ENCODE data around the gene D2HGDH. TPM values are rescaled to one million over a fixed set of nuclear protein-coding genes. Genes with fewer than 3 reads are reported as not detected.

The D2HGDH gene
- total and polyA plus RNA-seq, 2 experiments from 2014 or later, result 3.7 to 17.3 TPM

- no peak for ATAC-seq
- Histone ChIP-seq H3K4me2 (no peak overlapping the region), H4K20me1 (replicated peaks; ENCODE audit: insufficient read depth) (no peaks in the 10 kb centered on the region), H2AFZ (no peak overlapping the region), H3K27ac (ENCODE audit: low read depth) (no peak overlapping the region), H3K9me2 (ENCODE audit: insufficient read depth) (no peaks in the 10 kb centered on the region), H3K79me2 (replicated peaks; ENCODE audit: insufficient read depth) (no peaks in the 10 kb centered on the region), H3F3A (replicated peaks; ENCODE audit: low read depth) (peaks cover 11% of the 10 kb centered on the region; the same call in 1 of the 2 replicates), H3K4me3 (no peak overlapping the region), H3K4me1 (ENCODE audit: insufficient read depth) (0 out of 2 replicates have a peak, but pooled peaks cover 6% of the 10 kb centered on the region), H3K27me3 (ENCODE audit: insufficient read depth) (no peaks in the 10 kb centered on the region), H3K36me3 (ENCODE audit: insufficient read depth) (no peaks in the 10 kb centered on the region)
- no peak for TF ChIP-seq EZH2 (IDR thresholded peaks at IDR 0.05; ENCODE audit: low read depth, unreplicated experiment)
- TF ChIP-seq, protein P1, sequence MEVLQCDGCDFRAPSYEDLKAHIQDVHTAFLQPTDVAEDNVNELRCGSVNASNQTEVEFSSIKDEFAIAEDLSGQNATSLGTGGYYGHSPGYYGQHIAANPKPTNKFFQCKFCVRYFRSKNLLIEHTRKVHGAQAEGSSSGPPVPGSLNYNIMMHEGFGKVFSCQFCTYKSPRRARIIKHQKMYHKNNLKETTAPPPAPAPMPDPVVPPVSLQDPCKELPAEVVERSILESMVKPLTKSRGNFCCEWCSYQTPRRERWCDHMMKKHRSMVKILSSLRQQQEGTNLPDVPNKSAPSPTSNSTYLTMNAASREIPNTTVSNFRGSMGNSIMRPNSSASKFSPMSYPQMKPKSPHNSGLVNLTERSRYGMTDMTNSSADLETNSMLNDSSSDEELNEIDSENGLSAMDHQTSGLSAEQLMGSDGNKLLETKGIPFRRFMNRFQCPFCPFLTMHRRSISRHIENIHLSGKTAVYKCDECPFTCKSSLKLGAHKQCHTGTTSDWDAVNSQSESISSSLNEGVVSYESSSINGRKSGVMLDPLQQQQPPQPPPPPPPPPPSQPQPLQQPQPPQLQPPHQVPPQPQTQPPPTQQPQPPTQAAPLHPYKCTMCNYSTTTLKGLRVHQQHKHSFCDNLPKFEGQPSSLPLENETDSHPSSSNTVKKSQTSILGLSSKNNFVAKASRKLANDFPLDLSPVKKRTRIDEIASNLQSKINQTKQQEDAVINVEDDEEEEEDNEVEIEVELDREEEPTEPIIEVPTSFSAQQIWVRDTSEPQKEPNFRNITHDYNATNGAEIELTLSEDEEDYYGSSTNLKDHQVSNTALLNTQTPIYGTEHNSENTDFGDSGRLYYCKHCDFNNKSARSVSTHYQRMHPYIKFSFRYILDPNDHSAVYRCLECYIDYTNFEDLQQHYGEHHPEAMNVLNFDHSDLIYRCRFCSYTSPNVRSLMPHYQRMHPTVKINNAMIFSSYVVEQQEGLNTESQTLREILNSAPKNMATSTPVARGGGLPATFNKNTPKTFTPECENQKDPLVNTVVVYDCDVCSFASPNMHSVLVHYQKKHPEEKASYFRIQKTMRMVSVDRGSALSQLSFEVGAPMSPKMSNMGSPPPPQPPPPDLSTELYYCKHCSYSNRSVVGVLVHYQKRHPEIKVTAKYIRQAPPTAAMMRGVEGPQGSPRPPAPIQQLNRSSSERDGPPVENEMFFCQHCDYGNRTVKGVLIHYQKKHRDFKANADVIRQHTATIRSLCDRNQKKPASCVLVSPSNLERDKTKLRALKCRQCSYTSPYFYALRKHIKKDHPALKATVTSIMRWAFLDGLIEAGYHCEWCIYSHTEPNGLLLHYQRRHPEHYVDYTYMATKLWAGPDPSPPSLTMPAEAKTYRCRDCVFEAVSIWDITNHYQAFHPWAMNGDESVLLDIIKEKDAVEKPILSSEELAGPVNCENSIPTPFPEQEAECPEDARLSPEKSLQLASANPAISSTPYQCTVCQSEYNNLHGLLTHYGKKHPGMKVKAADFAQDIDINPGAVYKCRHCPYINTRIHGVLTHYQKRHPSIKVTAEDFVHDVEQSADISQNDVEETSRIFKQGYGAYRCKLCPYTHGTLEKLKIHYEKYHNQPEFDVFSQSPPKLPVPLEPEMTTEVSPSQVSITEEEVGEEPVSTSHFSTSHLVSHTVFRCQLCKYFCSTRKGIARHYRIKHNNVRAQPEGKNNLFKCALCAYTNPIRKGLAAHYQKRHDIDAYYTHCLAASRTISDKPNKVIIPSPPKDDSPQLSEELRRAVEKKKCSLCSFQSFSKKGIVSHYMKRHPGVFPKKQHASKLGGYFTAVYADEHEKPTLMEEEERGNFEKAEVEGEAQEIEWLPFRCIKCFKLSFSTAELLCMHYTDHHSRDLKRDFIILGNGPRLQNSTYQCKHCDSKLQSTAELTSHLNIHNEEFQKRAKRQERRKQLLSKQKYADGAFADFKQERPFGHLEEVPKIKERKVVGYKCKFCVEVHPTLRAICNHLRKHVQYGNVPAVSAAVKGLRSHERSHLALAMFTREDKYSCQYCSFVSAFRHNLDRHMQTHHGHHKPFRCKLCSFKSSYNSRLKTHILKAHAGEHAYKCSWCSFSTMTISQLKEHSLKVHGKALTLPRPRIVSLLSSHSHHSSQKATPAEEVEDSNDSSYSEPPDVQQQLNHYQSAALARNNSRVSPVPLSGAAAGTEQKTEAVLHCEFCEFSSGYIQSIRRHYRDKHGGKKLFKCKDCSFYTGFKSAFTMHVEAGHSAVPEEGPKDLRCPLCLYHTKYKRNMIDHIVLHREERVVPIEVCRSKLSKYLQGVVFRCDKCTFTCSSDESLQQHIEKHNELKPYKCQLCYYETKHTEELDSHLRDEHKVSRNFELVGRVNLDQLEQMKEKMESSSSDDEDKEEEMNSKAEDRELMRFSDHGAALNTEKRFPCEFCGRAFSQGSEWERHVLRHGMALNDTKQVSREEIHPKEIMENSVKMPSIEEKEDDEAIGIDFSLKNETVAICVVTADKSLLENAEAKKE (CRISPR knock-in tag; IDR thresholded peaks at IDR 0.05), result no peak
- TF ChIP-seq, protein P2, sequence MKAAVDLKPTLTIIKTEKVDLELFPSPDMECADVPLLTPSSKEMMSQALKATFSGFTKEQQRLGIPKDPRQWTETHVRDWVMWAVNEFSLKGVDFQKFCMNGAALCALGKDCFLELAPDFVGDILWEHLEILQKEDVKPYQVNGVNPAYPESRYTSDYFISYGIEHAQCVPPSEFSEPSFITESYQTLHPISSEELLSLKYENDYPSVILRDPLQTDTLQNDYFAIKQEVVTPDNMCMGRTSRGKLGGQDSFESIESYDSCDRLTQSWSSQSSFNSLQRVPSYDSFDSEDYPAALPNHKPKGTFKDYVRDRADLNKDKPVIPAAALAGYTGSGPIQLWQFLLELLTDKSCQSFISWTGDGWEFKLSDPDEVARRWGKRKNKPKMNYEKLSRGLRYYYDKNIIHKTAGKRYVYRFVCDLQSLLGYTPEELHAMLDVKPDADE (IDR thresholded peaks at IDR 0.05), result no peak
- TF ChIP-seq, protein P3, sequence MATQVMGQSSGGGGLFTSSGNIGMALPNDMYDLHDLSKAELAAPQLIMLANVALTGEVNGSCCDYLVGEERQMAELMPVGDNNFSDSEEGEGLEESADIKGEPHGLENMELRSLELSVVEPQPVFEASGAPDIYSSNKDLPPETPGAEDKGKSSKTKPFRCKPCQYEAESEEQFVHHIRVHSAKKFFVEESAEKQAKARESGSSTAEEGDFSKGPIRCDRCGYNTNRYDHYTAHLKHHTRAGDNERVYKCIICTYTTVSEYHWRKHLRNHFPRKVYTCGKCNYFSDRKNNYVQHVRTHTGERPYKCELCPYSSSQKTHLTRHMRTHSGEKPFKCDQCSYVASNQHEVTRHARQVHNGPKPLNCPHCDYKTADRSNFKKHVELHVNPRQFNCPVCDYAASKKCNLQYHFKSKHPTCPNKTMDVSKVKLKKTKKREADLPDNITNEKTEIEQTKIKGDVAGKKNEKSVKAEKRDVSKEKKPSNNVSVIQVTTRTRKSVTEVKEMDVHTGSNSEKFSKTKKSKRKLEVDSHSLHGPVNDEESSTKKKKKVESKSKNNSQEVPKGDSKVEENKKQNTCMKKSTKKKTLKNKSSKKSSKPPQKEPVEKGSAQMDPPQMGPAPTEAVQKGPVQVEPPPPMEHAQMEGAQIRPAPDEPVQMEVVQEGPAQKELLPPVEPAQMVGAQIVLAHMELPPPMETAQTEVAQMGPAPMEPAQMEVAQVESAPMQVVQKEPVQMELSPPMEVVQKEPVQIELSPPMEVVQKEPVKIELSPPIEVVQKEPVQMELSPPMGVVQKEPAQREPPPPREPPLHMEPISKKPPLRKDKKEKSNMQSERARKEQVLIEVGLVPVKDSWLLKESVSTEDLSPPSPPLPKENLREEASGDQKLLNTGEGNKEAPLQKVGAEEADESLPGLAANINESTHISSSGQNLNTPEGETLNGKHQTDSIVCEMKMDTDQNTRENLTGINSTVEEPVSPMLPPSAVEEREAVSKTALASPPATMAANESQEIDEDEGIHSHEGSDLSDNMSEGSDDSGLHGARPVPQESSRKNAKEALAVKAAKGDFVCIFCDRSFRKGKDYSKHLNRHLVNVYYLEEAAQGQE (IDR thresholded peaks at IDR 0.05; ENCODE audit: unreplicated experiment), result no peak
- TF ChIP-seq NANOG (IDR thresholded peaks at IDR 0.05; ENCODE audit: borderline replicate concordance), result no peak
- TF ChIP-seq EZH2phosphoT487 (IDR thresholded peaks at IDR 0.05; ENCODE audit: unreplicated experiment), result no peak
- TF ChIP-seq CREB1 (CRISPR knock-in tag; IDR thresholded peaks at IDR 0.05; ENCODE audit: low read depth), result no peak
- TF ChIP-seq, protein P4, sequence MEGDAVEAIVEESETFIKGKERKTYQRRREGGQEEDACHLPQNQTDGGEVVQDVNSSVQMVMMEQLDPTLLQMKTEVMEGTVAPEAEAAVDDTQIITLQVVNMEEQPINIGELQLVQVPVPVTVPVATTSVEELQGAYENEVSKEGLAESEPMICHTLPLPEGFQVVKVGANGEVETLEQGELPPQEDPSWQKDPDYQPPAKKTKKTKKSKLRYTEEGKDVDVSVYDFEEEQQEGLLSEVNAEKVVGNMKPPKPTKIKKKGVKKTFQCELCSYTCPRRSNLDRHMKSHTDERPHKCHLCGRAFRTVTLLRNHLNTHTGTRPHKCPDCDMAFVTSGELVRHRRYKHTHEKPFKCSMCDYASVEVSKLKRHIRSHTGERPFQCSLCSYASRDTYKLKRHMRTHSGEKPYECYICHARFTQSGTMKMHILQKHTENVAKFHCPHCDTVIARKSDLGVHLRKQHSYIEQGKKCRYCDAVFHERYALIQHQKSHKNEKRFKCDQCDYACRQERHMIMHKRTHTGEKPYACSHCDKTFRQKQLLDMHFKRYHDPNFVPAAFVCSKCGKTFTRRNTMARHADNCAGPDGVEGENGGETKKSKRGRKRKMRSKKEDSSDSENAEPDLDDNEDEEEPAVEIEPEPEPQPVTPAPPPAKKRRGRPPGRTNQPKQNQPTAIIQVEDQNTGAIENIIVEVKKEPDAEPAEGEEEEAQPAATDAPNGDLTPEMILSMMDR (conservative IDR thresholded peaks at IDR 0.05; ENCODE audit: low read depth in 2 of 2), result no peak
- TF ChIP-seq ZNF331 (CRISPR knock-in tag; IDR thresholded peaks at IDR 0.05; ENCODE audit: low read depth), result no peak
- no peak for TF ChIP-seq ZNF114 (CRISPR knock-in tag; IDR thresholded peaks at IDR 0.05)
- TF ChIP-seq POLR2AphosphoS5 (IDR thresholded peaks at IDR 0.05; ENCODE audit: low read depth), result no peak
- no peak for TF ChIP-seq STAT1 (IDR thresholded peaks at IDR 0.05; ENCODE audit: unreplicated experiment)
- no peak for TF ChIP-seq JUNB (IDR thresholded peaks at IDR 0.05; ENCODE audit: unreplicated experiment)
- Mint-ChIP-seq H3K27me3 (ENCODE audit: insufficient read depth, low read depth, poor library complexity) (peaks cover 16% of the 10 kb centered on the region), H3K36me3 (ENCODE audit: low read depth) (no peaks in the 10 kb centered on the region; the same call in 2 of the 3 replicates), H3K4me1 (peaks cover 14% of the 10 kb centered on the region), H3K9me3 (no peaks in the 10 kb centered on the region), H3K27ac (no peak overlapping the region), H3K4me3 (no peak overlapping the region)
- DNase-seq (ENCODE audit: low spot score), result no peak
These were observed 76.9 kb downstream of the D2HGDH start for GRCh38 chr2:241811201-241811951.
